DLD1 (cell line): Measurements from ENCODE around the gene PARVB.
"Not testable (repeated sequence)": the region's sequence is repeated elsewhere in the genome, so short reads cannot be mapped to it uniquely, and the experiment has no call there.

Source experiments
- in situ Hi-C: cut with HindIII; loops from 2 replicates; pipeline ENCODE4 v1.10.0; 2017; ENCODE audit warnings: low sequenced_read_pairs

Gene PARVB

GRCh38 chr22:43996981-43997265 is 27.2 kb upstream of the PARVB start:
- in situ Hi-C loops, result no loop called here

- in situ Hi-C loops, result no loop called here
Observed at GRCh38 chr22:43998679-43999264, 25.3 kb upstream of the PARVB start.

GRCh38 chr22:43999378-43999777 is 24.7 kb upstream of the PARVB start:
- in situ Hi-C loops, result no loop called here

GRCh38 chr22:44000123-44000522 is 24.0 kb upstream of the PARVB start:
- in situ Hi-C loops, result loop anchor here (10.0 kb wide), 1 partner anchor 85 kb away; no protein-coding TSS in a partner anchor

- in situ Hi-C loops, result loop anchor here (10.0 kb wide), 1 partner anchor 83 kb away; no protein-coding TSS in a partner anchor
Observed at GRCh38 chr22:44001521-44001920, 22.6 kb upstream of the PARVB start.

GRCh38 chr22:44002324-44002723 is 21.8 kb upstream of the PARVB start:
- in situ Hi-C loops, result loop anchor here (10.0 kb wide), 1 partner anchor 82 kb away; no protein-coding TSS in a partner anchor

GRCh38 chr22:44002997-44003396 is 21.1 kb upstream of the PARVB start:
- in situ Hi-C loops, result loop anchor here (10.0 kb wide), 1 partner anchor 82 kb away; no protein-coding TSS in a partner anchor

- in situ Hi-C loops, result loop anchor here (10.0 kb wide), 1 partner anchor 81 kb away; no protein-coding TSS in a partner anchor
Observed at GRCh38 chr22:44003405-44004103, 20.5 kb upstream of the PARVB start.

GRCh38 chr22:44004104-44004460 is 20.0 kb upstream of the PARVB start:
- in situ Hi-C loops, result loop anchor here (10.0 kb wide), 1 partner anchor 81 kb away; no protein-coding TSS in a partner anchor

- in situ Hi-C loops, result loop anchor here (10.0 kb wide), 1 partner anchor 79 kb away; no protein-coding TSS in a partner anchor
Observed at GRCh38 chr22:44005524-44005923, 18.6 kb upstream of the PARVB start.

- in situ Hi-C loops, result no loop called here
Observed at GRCh38 chr22:44012162-44012561, 11.9 kb upstream of the PARVB start.

GRCh38 chr22:44012591-44012990 is 11.5 kb upstream of the PARVB start:
- in situ Hi-C loops, result no loop called here

- in situ Hi-C loops, result no loop called here
Observed at GRCh38 chr22:44014241-44014640, 9.9 kb upstream of the PARVB start.

- in situ Hi-C loops, result not testable (repeated sequence)
Observed at GRCh38 chr22:44016586-44016985, 7.5 kb upstream of the PARVB start.

GRCh38 chr22:44018594-44018993 is 5.5 kb upstream of the PARVB start:
- in situ Hi-C loops, result no loop called here

- in situ Hi-C loops, result no loop called here
Observed at GRCh38 chr22:44019416-44019815, 4.7 kb upstream of the PARVB start.

GRCh38 chr22:44019846-44020245 is 4.3 kb upstream of the PARVB start:
- in situ Hi-C loops, result no loop called here

- in situ Hi-C loops, result no loop called here
Observed at GRCh38 chr22:44020981-44021380, 3.1 kb upstream of the PARVB start.

GRCh38 chr22:44023404-44024287 is 456 bp upstream of the PARVB start:
- in situ Hi-C loops, result no loop called here

GRCh38 chr22:44025171-44026065 is 1.3 kb downstream of the PARVB start:
- in situ Hi-C loops, result no loop called here
